ENCODE results near the gene GRIK1. TPM values are rescaled to one million over a fixed set of nuclear protein-coding genes. Genes with fewer than 3 reads are reported as not detected.

Gene GRIK1
- total RNA-seq, 2 donors from 2014 or later = 0.11 TPM; not detected in 1

GRCh38 chr21:29523646-29524045 is 416.1 kb downstream of the GRIK1 start:
- H3K9ac ChIP-seq (ENCODE audit: low read depth in 2 of 2, low read length in 2 of 2) = no peak overlapping the region
- no peaks in the 10 kb centered on the region for H3K36me3 ChIP-seq
- H3K4me1 ChIP-seq = no peaks in the 10 kb centered on the region
- H3K27ac ChIP-seq = no peak overlapping the region
- H3K9me3 ChIP-seq = no peaks in the 10 kb centered on the region
- no peaks in the 10 kb centered on the region for H3K27me3 ChIP-seq
- H3K4me3 ChIP-seq = no peak overlapping the region
- no peak for TF ChIP-seq CTCF (IDR thresholded peaks at IDR 0.05)
- peak; percentile 18 for DNase-seq
- intact Hi-C loops (cut with DNase I) = no loop called here

- no peak for DNase-seq
- no peak overlapping the region for H3K27ac ChIP-seq
- no peaks in the 10 kb centered on the region for H3K9me3 ChIP-seq
- H3K4me3 ChIP-seq = no peak overlapping the region
- TF ChIP-seq CTCF (IDR thresholded peaks at IDR 0.05) = no peak
- H3K9ac ChIP-seq (ENCODE audit: low read depth in 2 of 2, low read length in 2 of 2) = no peak overlapping the region
- H3K27me3 ChIP-seq = no peaks in the 10 kb centered on the region
- no peaks in the 10 kb centered on the region for H3K4me1 ChIP-seq
- H3K36me3 ChIP-seq = no peaks in the 10 kb centered on the region
- intact Hi-C loops (cut with DNase I) = no loop called here
These were observed 417.9 kb downstream of the GRIK1 start for GRCh38 chr21:29521872-29522271.

GRCh38 chr21:29520171-29520570 is 419.6 kb downstream of the GRIK1 start:
- Histone ChIP-seq H3K27ac (no peak overlapping the region), H3K36me3 (no peaks in the 10 kb centered on the region), H3K9me3 (no peaks in the 10 kb centered on the region), H3K4me3 (no peak overlapping the region), H3K9ac (ENCODE audit: low read depth in 2 of 2, low read length in 2 of 2) (no peak overlapping the region), H3K4me1 (no peaks in the 10 kb centered on the region), H3K27me3 (no peaks in the 10 kb centered on the region)
- intact Hi-C loops (cut with DNase I) = no loop called here
- TF ChIP-seq CTCF (IDR thresholded peaks at IDR 0.05) = no peak
- no peak for DNase-seq

- Histone ChIP-seq H3K9me3 (no peaks in the 10 kb centered on the region), H3K9ac (ENCODE audit: low read depth in 2 of 2, low read length in 2 of 2) (no peak overlapping the region), H3K4me3 (no peak overlapping the region), H3K27ac (no peak overlapping the region), H3K36me3 (no peaks in the 10 kb centered on the region), H3K27me3 (no peaks in the 10 kb centered on the region), H3K4me1 (no peaks in the 10 kb centered on the region)
- no peak for DNase-seq
- no peak for TF ChIP-seq CTCF (IDR thresholded peaks at IDR 0.05)
- intact Hi-C loops (cut with DNase I) = no loop called here
These were observed 425.0 kb downstream of the GRIK1 start for GRCh38 chr21:29514652-29515247.

GRCh38 chr21:29513535-29513934 is 426.3 kb downstream of the GRIK1 start:
- Histone ChIP-seq H3K9ac (ENCODE audit: low read depth in 2 of 2, low read length in 2 of 2) (no peak overlapping the region), H3K27ac (no peak overlapping the region), H3K4me3 (no peak overlapping the region), H3K9me3 (no peaks in the 10 kb centered on the region), H3K36me3 (no peaks in the 10 kb centered on the region), H3K4me1 (no peaks in the 10 kb centered on the region), H3K27me3 (no peaks in the 10 kb centered on the region)
- no peak for DNase-seq
- intact Hi-C loops (cut with DNase I) = no loop called here
- no peak for TF ChIP-seq CTCF (IDR thresholded peaks at IDR 0.05)

Measured in colonic mucosa (tissue), 4 donors.